NT2/D1 (cell line): ENCODE results near the gene CXXC4.

Source experiments
- DNase-seq: peaks from one replicate; pipeline ENCODE4 v3.0.0-alpha.2; 2011; ENCODE audit warnings: low read depth, low spot score
- H3K27me3 ChIP-seq: 2 replicates; pipeline ENCODE4 v1.6.0; 2011; ENCODE audit warnings: mild to moderate bottlenecking; ENCODE audit not compliant: insufficient read length, insufficient read depth
- H3K36me3 ChIP-seq: 2 replicates; pipeline ENCODE4 v1.6.1; 2011; ENCODE audit warnings: mild to moderate bottlenecking, low read length, mixed read lengths; ENCODE audit not compliant: insufficient read depth, insufficient read length
- H3K4me1 ChIP-seq: 2 replicates; pipeline ENCODE4 v1.5.1; 2011; ENCODE audit not compliant: insufficient read depth, insufficient read length
- H3K4me3 ChIP-seq: 2 replicates; pipeline ENCODE4 v1.5.1; 2011; ENCODE audit warnings: low read depth; ENCODE audit not compliant: insufficient read length
- H3K9ac ChIP-seq: 2 replicates; pipeline ENCODE4 v1.6.0; 2011; ENCODE audit warnings: low read depth; ENCODE audit not compliant: insufficient read length
- H3K9me3 ChIP-seq: 2 replicates; pipeline ENCODE4 v1.5.1; 2011; ENCODE audit warnings: mild to moderate bottlenecking, low read length; ENCODE audit not compliant: insufficient read depth
- SUZ12 ChIP-seq: IDR thresholded peaks from 2 replicates; pipeline ENCODE4 v1.6.1; 2011; ENCODE audit not compliant: insufficient read length, insufficient read depth; ENCODE audit errors: extremely low read depth
- YY1 ChIP-seq: IDR thresholded peaks from 2 replicates; pipeline ENCODE4 v1.6.1; 2011; ENCODE audit not compliant: insufficient read length, insufficient read depth
- ZNF274 ChIP-seq: IDR thresholded peaks from 2 replicates; pipeline ENCODE4 v1.6.1; 2011; ENCODE audit warnings: mild to moderate bottlenecking, low read depth, low read length

CXXC4 gene

DNA sequence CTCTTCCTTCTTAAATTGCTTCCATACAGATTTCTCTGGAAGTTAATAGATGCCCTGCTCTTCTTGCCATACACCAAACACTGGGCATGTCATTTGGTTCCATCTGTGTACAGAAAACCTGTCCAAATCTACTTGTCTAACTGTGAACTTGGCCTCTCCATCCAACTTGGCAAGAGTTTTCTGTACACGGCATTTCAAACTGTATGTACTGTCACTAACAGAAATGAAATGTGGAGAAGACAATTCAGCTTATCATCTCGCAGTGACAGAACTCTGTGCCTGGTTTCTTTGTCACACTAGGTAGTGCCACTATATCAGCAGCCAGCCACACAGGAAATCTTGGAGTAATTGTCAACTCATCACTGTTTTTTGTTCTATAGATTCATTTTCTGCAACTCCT, 58.2 kb downstream of the CXXC4 start:
- DNase-seq: no peak
- Histone ChIP-seq H3K4me3 (no peak overlapping the region), H3K9ac (no peak overlapping the region), H3K36me3 (no peaks in the 10 kb centered on the region), H3K9me3 (no peaks in the 10 kb centered on the region), H3K27me3 (no peaks in the 10 kb centered on the region), H3K4me1 (no peaks in the 10 kb centered on the region)
- TF ChIP-seq YY1 (no peak), ZNF274 (no peak), SUZ12 (no peak)

DNA sequence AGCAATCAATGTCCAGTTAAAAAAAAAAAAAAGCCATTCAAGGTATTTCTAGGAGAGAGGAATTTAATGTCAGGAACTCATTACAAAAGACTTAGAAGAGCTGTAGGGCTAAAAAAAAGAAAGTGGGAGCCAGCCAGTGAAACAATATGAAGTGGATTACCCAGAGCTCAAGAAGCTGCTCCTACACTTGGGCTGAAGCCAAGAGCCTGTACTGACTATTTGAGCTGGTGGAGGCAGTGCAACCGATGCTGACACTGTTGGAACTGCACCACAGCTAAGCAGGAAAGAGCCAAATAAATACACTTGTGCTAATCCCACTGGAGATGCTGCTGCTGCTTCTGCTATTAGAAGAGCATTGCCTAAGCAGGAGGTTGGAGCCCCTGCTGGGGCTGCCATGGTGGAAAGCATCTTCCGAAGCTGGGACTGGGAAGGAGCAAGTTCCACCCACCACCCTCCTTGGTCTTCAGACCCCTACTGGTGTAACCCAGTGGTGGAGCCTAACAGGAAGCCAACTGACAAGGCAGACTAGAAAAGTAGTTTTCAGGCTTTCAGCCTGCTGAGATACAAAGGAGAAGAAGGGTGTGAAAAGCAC, 65.4 kb downstream of the CXXC4 start:
- Histone ChIP-seq H3K4me1 (no peaks in the 10 kb centered on the region), H3K27me3 (no peaks in the 10 kb centered on the region), H3K4me3 (no peak overlapping the region), H3K9me3 (no peaks in the 10 kb centered on the region; the same call in 1 of the 2 replicates), H3K9ac (no peak overlapping the region), H3K36me3 (no peaks in the 10 kb centered on the region)
- DNase-seq: no peak
- TF ChIP-seq YY1 (no peak), ZNF274 (no peak), SUZ12 (no peak)

DNA sequence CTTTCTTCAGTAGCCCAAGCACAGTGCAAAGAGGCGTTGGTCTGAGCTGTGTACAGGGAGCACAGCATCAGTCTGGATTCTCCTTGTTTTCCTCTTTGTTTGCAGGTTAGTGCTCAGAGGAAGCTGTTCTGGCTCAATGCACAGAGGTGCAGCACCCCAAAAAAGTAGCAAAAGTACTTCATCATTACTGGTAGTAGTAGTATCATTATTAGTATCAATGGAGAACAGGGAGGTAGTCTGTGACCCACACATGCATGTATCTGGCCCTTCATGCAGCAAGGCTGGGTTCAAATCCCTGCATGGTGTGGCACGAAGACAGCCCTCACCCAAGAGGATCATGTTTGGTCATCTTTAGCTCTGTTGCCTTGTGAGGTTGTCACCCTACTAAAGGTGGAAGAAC, 68.7 kb downstream of the CXXC4 start:
- Histone ChIP-seq H3K27me3 (no peaks in the 10 kb centered on the region), H3K36me3 (no peaks in the 10 kb centered on the region), H3K4me1 (no peaks in the 10 kb centered on the region), H3K4me3 (no peak overlapping the region), H3K9ac (no peak overlapping the region), H3K9me3 (no peaks in the 10 kb centered on the region; the same call in 1 of the 2 replicates)
- DNase-seq: no peak
- TF ChIP-seq SUZ12 (no peak), ZNF274 (no peak), YY1 (no peak)

DNA sequence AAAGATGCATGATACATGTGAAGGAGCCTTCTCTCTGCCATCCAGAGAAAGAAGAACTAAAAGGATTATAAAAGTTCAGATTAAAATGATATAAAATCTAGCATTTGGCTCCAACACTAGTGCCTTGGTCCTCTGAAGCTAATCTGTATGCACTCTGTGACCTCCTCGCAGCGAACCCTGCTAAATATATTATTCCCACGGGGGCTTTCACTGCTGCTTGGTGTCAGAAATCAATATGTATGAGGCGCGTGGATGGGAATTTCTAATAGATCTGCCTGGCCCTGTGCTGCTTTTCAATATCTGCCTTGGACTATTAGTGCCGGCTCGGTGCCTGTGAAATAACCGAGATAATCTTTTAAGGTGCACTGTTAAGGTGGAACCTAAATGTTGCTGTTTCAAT, 69.7 kb downstream of the CXXC4 start:
- Histone ChIP-seq H3K9me3 (no peaks in the 10 kb centered on the region; the same call in 1 of the 2 replicates), H3K27me3 (no peaks in the 10 kb centered on the region), H3K4me1 (no peaks in the 10 kb centered on the region), H3K4me3 (no peak overlapping the region), H3K9ac (no peak overlapping the region), H3K36me3 (no peaks in the 10 kb centered on the region)
- no peak for DNase-seq
- TF ChIP-seq ZNF274 (no peak), SUZ12 (no peak), YY1 (no peak)

DNA sequence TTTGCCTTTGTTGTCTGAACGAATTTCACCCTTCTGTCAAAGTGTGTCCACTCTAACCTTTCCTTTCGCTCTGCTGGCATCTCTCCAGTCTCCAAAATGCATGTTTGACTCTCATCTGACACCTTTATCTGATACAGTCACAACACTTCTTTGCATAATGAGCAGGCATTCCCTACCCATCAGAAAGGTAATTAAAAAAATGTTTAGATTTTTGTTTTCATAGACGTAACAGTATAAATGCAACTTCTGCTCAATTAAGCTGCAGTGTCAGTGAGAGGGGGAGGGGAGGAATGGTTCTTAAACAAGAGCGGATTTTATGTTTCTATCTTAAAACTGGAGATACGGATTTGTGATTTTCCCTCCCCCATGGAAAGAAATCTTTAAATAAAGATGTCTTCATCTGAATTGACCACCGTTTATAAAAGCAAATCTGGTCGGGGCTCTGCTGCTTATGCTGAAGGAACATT, 70.2 kb downstream of the CXXC4 start:
- Histone ChIP-seq H3K9ac (no peak overlapping the region), H3K27me3 (no peaks in the 10 kb centered on the region), H3K36me3 (no peaks in the 10 kb centered on the region), H3K9me3 (no peaks in the 10 kb centered on the region; the same call in 1 of the 2 replicates), H3K4me3 (no peak overlapping the region), H3K4me1 (no peaks in the 10 kb centered on the region)
- DNase-seq: no peak
- no peak for TF ChIP-seq SUZ12
- no peak for TF ChIP-seq YY1
- no peak for TF ChIP-seq ZNF274

DNA sequence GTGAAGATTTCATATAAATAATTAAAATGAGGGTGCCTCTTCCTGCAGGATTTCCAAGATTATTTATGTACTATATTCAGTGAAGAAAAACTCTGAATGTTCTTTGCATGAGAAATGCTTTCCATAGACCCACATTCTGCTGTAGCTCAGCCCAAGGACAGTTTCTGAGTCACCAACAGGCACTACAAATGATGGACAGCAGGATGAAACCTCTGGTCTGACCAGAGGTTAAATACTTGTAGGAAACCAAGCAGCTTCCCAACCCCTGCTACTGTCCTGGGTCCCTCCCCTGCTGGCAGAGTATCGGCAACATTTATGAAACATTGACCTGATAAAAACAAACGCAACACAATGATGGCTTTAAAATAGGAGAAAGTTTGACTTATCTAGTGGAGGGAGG, 73.1 kb downstream of the CXXC4 start:
- Histone ChIP-seq H3K9me3 (no peaks in the 10 kb centered on the region), H3K9ac (no peak overlapping the region), H3K4me3 (no peak overlapping the region), H3K27me3 (no peaks in the 10 kb centered on the region), H3K4me1 (no peaks in the 10 kb centered on the region), H3K36me3 (no peaks in the 10 kb centered on the region)
- no peak for DNase-seq
- TF ChIP-seq ZNF274 (no peak), YY1 (no peak), SUZ12 (no peak)

DNA sequence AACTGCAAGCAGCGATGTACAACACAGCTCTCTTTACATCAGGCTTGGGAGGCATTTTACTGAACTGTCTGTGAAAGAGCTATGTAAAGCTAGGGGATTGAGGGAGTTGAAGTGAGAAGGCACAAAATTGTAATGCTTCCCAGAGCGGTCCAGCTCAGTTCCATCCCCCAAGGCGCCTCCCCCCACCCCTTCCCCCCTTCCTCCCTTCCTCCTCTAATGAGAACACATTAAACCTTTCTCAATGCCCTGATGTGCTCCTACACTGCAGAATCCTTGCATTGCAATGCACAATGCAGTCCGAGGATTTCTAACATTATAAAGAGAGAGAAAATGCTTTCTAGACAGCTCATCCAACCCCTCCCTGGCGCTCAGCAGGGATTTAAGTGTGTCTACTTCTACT, 73.9 kb downstream of the CXXC4 start:
- TF ChIP-seq SUZ12: no peak
- TF ChIP-seq ZNF274: no peak
- TF ChIP-seq YY1: no peak
- Histone ChIP-seq H3K9me3 (no peaks in the 10 kb centered on the region), H3K4me3 (peak overlapping the region; percentile 4), H3K27me3 (no peaks in the 10 kb centered on the region), H3K9ac (peak overlapping the region; percentile 32), H3K36me3 (no peaks in the 10 kb centered on the region), H3K4me1 (no peaks in the 10 kb centered on the region)
- DNase-seq: no peak
